H4 (cell line): Measurements from ENCODE around the gene SSX4. TPM values are rescaled to one million over a fixed set of nuclear protein-coding genes. Genes with fewer than 3 reads are reported as not detected.
"Not testable (repeated sequence)": the region's sequence is repeated elsewhere in the genome, so short reads cannot be mapped to it uniquely, and the experiment has no call there.

Experiments used
- DNase-seq: peaks from one replicate; pipeline ENCODE4 v3.0.0-alpha.2; 2015; ENCODE audit warnings: low spot score
- total RNA-seq: library from RNA; depleted of rRNA; stranded (reverse); fragments of >200 nt; shearing (Covaris generic); gene quantifications from 2 replicates; pipeline ENCODE4 v1.2.3, GENCODE V29; 2014; rRNA removed

Gene SSX4, protein sequence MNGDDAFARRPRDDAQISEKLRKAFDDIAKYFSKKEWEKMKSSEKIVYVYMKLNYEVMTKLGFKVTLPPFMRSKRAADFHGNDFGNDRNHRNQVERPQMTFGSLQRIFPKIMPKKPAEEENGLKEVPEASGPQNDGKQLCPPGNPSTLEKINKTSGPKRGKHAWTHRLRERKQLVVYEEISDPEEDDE
- not detected in 2 replicates for total RNA-seq

DNA sequence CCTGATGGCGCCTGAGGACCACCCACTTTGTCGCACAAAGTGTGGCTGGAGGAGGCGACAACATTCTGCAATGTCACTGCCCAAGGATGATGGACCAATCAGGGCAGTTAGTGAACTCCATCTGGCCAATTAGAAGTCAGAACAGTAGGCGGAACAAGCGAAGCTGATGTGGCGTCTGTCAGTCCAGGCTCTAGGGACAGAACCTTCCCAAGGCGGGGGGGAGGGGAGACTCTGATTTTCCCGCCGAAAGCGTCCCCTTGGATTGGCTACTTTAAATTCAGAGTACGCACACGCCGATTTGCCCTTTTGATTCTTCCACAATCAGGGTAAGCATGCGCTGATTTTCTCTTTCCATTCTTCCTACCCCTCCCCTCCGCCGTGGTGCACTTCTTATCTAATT lies at the start of gene SSX4:
TSS of gene SSX4 (plus strand) at position 301 of the 400 bp plus-strand sequence. CDS start 515 bp downstream, outside the sequence.
- DNase-seq, result not testable (repeated sequence)

DNA sequence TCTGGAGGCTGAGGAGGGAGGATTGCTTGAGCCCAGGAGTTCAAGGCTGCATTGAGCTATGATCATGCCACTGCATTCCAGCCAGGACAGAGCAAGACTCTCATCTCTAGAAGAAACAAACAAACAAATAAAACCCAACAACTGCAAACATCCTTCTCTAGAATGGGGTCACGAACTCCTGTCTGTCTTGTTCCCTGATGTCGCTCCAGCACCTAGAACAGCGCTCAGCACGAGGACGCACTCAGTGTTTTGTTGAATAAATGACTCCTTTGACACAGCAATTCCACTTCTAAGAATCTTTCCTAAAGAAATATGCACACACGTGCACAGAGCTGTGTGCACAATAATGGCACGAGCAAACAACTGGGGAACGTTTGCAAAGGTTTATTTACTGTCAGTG lies 37.3 kb upstream of the SSX4 start:
- not testable (repeated sequence) for DNase-seq

DNA sequence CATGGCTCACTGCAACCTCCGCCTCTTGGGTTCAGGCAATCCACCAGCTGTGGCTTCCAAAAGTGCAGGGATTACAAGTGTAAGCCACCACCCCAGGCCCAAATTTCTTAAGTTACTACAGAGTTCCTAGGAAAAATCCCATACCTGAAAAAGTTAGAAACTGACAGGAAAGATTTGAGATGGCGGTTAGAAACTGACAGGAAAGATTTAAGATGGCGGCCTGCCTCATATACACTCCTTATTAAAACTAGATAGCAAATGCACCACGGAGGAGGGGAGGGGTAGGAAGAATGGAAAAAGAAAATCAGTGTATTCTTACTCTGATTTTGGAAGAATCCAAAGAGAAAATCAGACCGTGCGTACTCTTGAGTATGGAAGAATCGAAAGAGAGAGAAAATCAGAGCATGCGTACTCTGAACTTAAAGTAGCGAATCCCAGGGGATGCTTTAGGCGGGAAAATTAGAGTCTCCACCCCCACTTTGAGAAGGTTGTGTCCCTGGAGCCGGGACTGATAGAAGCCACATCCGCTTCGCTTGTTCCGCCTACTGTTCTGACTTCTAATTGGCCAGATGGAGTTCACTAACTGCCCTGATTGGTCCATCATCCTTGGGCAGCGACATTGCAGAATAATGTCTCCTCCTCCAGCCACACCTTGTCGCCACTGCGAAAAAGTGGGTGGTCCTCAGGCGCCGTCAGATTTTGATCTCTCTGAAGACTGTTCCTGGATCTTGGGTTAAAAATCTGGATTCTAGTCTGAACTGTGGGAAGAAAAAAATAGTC lies 26.8 kb upstream of the SSX4 start, which contains the start of gene SSX3:
TSS of gene SSX3 (minus strand) at position 389 of the 780 bp plus-strand sequence. CDS start 1,454 bp downstream, outside the sequence.
- not testable (repeated sequence) for DNase-seq

DNA sequence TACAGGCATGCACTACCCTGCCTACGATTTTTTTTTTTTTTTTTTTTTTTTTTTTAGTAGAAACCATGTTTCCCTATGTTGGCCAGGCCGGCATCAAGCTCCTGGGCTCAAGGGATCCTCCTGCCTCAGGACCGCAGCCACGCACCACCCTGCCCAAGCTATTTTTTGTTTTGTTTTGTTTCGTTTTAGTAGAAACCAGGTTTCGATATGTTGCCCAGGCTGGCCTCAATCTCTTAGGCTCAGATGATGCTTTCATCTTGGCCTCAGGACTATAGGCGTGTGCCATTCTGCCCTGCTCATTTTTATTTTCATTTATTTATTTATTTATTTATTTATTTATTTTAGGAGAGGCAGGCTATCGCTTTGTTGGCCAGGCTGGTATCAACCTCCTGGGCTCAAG lies 25.7 kb upstream of the SSX4 start:
- no peak for DNase-seq

DNA sequence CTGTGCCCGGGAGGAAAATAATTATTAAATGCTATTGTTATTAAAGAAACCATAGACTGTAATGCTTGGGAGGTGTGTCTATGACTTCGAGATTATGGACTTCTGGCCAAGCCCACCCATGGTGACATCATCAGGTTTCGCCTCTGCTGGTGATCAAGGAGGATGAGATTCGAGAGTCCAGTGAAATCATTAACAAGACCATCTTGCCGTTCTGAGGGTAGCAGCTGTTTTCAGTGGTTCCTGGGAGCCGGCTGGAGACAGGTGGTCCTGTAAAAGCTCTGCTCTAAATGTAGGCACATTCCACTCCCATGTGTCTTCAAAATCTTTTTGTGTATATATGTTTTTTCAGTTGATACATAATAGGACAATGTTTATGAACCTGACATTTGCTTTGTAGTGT lies 24.1 kb upstream of the SSX4 start:
- DNase-seq, result not testable (repeated sequence)

DNA sequence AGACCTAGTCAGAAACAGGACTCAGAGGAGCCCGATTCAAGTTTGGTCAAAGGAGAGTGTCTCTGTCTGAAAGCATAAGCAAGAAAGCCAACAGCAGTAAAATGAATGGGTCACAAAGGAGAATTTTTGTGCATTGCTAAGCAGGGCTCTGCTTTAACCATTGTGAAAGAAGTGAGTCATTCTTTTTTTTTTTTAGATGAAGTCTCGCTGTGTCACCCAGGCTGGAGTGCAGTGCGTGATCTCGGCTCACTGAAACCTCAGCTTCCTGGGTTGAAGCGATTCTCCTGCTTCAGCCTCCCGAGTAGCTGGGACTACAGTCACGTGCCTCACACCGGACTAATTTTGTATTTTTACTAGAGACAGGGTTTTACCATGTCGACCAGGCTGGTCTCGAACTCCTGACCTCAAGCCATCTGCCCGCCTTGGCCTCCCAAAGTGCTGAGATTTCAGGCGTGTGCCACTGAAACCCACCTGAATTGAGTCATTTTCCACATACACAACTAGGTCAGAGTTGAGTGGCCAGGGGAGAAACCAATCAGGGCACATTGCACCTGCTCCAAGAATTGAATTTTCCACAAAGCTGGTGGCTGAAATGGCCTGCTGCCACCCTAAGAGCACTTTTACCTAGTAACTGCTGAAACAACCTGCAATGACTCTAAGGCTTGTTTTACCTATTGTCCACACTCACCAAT lies 15.5 kb upstream of the SSX4 start:
- not testable (repeated sequence) for DNase-seq

DNA sequence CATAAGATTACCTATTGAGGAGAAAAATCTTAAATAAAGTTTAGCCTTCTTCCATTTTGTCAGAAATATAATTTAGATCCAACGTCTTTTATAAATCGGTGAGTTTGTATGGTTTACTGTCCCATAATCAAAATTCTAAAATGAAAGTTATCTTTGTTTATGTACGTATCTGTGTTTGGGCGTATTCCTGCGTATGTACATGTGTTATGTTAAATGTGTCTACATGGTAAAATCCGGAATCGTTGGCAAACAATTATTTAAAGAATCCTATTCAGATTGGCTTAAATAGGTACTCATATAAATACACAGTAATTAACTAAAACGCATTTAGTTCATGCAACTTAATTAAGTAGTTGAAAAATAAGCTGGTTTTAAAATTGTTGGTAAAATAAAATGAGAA lies 12.9 kb upstream of the SSX4 start:
- not testable (repeated sequence) for DNase-seq

DNA sequence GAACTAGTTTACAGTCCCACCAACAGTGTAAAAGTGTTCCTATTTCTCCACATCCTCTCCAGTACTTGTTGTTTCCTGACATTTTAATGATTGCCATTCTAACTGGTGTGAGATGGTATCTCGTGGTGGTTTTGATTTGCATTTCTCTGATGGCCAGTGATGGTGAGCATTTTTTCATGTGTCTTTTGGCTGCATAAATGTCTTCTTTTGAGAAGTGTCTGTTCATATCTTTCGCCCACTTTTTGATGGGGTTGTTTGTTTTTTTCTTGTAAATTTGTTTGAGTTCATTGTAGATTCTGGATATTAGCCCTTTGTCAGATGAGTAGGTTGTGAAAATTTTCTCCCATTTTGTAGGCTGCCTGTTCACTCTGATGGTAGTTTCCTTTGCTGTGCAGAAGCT lies 13.6 kb downstream of the SSX4 start:
- DNase-seq, result not testable (repeated sequence)

DNA sequence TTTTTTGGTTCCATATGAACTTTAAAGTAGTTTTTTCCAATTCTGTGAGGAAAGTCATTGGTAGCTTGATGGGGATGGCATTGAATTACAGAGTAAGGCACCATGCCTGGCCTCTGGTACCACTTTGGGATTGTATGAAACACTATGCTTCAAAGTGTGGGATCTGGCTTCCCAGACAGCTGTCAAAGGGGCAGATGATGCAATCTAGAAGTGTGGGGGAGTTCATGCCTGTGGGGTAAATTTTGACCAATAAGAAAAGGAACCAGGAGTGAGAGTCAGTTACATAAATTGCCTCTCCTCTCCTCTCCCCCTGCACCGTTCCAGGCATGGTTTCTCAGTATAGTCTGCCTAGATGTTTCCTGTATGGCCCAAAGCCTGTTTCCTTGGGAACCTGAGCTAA lies 14.5 kb downstream of the SSX4 start:
- not testable (repeated sequence) for DNase-seq

DNA sequence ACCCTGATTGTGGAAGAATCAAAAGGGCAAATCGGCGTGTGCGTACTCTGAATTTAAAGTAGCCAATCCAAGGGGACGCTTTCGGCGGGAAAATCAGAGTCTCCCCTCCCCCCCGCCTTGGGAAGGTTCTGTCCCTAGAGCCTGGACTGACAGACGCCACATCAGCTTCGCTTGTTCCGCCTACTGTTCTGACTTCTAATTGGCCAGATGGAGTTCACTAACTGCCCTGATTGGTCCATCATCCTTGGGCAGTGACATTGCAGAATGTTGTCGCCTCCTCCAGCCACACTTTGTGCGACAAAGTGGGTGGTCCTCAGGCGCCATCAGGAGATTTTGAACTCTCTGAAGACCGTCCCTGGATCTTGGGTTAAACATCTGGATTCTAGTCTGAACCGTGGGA lies 28.5 kb downstream of the SSX4 start, which contains the start of gene SSX4B:
TSS of gene SSX4B (minus strand) at position 101 of the 400 bp plus-strand sequence. CDS start 588 bp downstream, outside the sequence.
- not testable (repeated sequence) for DNase-seq

DNA sequence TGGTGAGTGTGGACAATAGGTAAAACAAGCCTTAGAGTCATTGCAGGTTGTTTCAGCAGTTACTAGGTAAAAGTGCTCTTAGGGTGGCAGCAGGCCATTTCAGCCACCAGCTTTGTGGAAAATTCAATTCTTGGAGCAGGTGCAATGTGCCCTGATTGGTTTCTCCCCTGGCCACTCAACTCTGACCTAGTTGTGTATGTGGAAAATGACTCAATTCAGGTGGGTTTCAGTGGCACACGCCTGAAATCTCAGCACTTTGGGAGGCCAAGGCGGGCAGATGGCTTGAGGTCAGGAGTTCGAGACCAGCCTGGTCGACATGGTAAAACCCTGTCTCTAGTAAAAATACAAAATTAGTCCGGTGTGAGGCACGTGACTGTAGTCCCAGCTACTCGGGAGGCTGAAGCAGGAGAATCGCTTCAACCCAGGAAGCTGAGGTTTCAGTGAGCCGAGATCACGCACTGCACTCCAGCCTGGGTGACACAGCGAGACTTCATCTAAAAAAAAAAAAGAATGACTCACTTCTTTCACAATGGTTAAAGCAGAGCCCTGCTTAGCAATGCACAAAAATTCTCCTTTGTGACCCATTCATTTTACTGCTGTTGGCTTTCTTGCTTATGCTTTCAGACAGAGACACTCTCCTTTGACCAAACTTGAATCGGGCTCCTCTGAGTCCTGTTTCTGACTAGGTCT lies 43.8 kb downstream of the SSX4 start:
- DNase-seq, result not testable (repeated sequence)

DNA sequence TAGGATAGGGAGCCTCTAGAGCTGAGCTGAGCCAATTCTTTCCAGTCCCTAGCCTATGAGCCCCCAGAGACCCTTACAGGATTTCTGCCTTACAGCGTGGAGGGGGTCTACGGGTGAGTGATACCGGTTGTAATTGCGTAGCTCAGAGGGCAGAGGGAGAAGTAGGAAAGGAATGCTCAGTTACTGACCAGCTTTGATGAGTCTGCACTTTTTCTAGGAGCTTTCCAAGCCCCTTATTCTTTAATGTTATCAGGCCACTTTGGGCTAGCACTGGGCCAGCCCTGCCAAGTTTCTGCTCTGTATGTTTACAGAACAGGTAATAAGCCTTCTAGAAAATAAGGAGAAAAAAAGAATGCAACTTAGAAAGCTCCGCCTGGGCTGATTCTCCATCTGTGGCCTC lies 46.3 kb downstream of the SSX4 start:
- not testable (repeated sequence) for DNase-seq

DNA sequence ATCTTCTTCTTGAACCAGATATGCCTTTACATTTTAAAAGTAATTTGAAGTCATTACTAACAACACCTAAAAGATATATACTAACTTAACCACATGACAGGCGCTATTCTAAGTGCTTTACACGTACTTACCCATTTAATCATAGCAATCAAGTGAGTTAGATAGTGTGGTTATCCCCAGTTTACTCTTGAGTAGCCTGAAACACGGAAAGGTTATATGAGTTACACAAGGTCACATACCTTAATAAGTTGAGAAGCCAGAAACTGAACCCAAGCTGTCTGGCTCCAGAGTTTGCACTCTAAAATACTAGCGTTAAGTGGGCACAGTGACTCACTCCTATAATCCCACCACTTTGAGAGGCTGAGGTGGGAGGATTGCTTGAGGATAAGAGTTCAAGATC lies 46.8 kb downstream of the SSX4 start:
- not testable (repeated sequence) for DNase-seq

DNA sequence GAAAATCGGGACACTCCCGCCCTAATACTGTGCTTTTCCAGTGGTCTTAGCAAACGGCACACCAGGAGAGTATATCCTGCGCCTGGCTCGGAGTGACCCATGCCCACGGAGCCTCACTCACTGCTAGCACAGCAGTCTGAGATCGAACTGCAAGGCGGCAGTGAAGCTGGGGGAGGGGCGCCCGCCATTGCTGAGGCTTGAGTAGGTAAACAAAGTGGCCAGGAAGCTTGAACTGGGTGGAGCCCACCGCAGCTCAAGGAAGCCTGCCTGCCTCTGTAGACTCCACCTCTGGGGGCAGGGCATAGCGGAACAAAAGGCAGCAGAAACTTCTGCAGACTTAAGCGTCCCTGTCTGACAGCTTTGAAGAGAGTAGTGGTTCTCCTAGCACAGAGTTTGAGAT lies 50.4 kb downstream of the SSX4 start:
- DNase-seq, result not testable (repeated sequence)

Other genes with a start within 250 kb of the SSX4 start
- not detected in 2 replicates for gene SSX5, start 186.7 kb upstream of the SSX4 start, total RNA-seq
- 0.14 TPM in 1 of 2 replicates, not detected in the other for gene SSX1, start 128.1 kb upstream of the SSX4 start, total RNA-seq
- not detected in 2 replicates for gene SSX3, start 26.8 kb upstream of the SSX4 start, total RNA-seq
- not detected in 2 replicates for gene SSX4B, start 28.4 kb downstream of the SSX4 start, total RNA-seq
- 0.04 TPM in 1 of 2 replicates, not detected in the other for gene SLC38A5, start 86.7 kb downstream of the SSX4 start, total RNA-seq
- 70.7 and 85.9 TPM in 2 replicates for gene FTSJ1, start 92.7 kb downstream of the SSX4 start, total RNA-seq
- 17.0 and 18.3 TPM in 2 replicates for gene PORCN, start 125.5 kb downstream of the SSX4 start, total RNA-seq
- gene EBP, start 138.3 kb downstream of the SSX4 start, total RNA-seq, result 129 and 133 TPM in 2 replicates
- gene TBC1D25, start 156.2 kb downstream of the SSX4 start, total RNA-seq, result 2.6 and 3.2 TPM in 2 replicates
- gene RBM3, start 190.9 kb downstream of the SSX4 start, total RNA-seq, result 154 and 175 TPM in 2 replicates
- 42.8 and 49.7 TPM in 2 replicates for gene WDR13, start 214.0 kb downstream of the SSX4 start, total RNA-seq